GM12878 (cell line): Measurements from ENCODE around the gene PDRG1. TPM values are rescaled to one million over a fixed set of nuclear protein-coding genes. Genes with fewer than 3 reads are reported as not detected.
"Not testable (repeated sequence)": the region's sequence is repeated elsewhere in the genome, so short reads cannot be mapped to it uniquely, and the experiment has no call there.

ENCODE experiments used
- ATAC-seq: fragments of 200-7000 bp; cut with Tn5 transposase; 3 replicates; pipeline ENCODE4 v1.9.1; 2020; ENCODE audit warnings: mild to moderate bottlenecking, moderate library complexity
- BruUV-seq: library from RNA; stranded (reverse); fragments of 400-500 nt; replicated peaks from 2 replicates; lab custom pipeline; 2021; lab: Mats Ljungman, UMichigan
- CTCF ChIA-PET: fragments of 300-600 bp; sonication (Branson Sonifier 250); formaldehyde crosslinking; extraction: SDS; loops from one replicate; lab custom pipeline; 2021; ENCODE audit warnings: inconsistent platforms; lab: Yijun Ruan, JAX
- POLR2A ChIA-PET: fragments of 350-600 bp; formaldehyde crosslinking; extraction: SDS; loops from one replicate; lab custom pipeline; 2021; ENCODE audit warnings: inconsistent platforms; lab: Charles Lee
- RAD21 ChIA-PET: fragments of 300-600 bp; sonication (Branson Sonifier 250); formaldehyde crosslinking; loops from one replicate; lab custom pipeline; 2023; ENCODE audit warnings: antibody characterized with exemption; ENCODE audit not compliant: unreplicated experiment; lab: Charles Lee
- SMC1A ChIA-PET: fragments of 300-600 bp; sonication (Branson Sonifier 250); formaldehyde crosslinking; loops from one replicate; lab custom pipeline; 2023; ENCODE audit not compliant: unreplicated experiment, uncharacterized antibody; lab: Charles Lee
- DNase-seq: peaks from one replicate; pipeline ENCODE4 v3.0.0-alpha.2; 2011; ENCODE audit warnings: low read depth, low spot score
- FAIRE-seq: peaks from 3 replicates; lab custom pipeline; 2011; peaks lifted over from hg19 to GRCh38; lab: Jason Lieb, UNC
- H2AFZ ChIP-seq: 2 replicates; pipeline ENCODE4 v1.6.0; 2011; ENCODE audit warnings: low read depth, low read length, control low read depth; ENCODE audit not compliant: control insufficient read depth
- H3K27ac ChIP-seq: 2 replicates; pipeline ENCODE4 v1.5.1; 2011; ENCODE audit warnings: control low read depth; ENCODE audit not compliant: control insufficient read depth, insufficient read depth
- H3K27me3 ChIP-seq, 2 experiments: replicated peaks in 1 of 2; 2 replicates each; pipeline versions ENCODE4 v1.6.0 to v1.6.1; 2011; ENCODE audit warnings: low read length in 1 of 2; ENCODE audit not compliant: control insufficient read depth in 2 of 2, insufficient read depth in 2 of 2
- H3K36me3 ChIP-seq, 2 experiments: 2 replicates each; pipeline ENCODE4 v1.5.1; 2011; ENCODE audit warnings: low read length in 1 of 2; ENCODE audit not compliant: control insufficient read depth in 2 of 2, insufficient read depth in 2 of 2
- H3K4me1 ChIP-seq: 2 replicates; pipeline ENCODE4 v1.6.1; 2011; ENCODE audit warnings: mild to moderate bottlenecking, low read length, moderate library complexity, mixed read lengths; ENCODE audit not compliant: control insufficient read depth, insufficient read depth
- H3K4me2 ChIP-seq: 2 replicates; pipeline ENCODE4 v1.6.0; 2011; ENCODE audit warnings: control low read depth; ENCODE audit not compliant: control insufficient read depth, insufficient read depth
- H3K4me3 ChIP-seq: fragments of 200-600 bp; sonication (generic); 2 replicates; pipeline ENCODE4 v1.5.1; 2016
- H3K79me2 ChIP-seq: 2 replicates; pipeline ENCODE4 v1.6.0; 2011; ENCODE audit warnings: low read length; ENCODE audit not compliant: control insufficient read depth, insufficient read depth
- H3K9ac ChIP-seq: 2 replicates; pipeline ENCODE4 v1.8.0; 2011; ENCODE audit warnings: low read length, control low read depth, mixed read lengths; ENCODE audit not compliant: control insufficient read depth, insufficient read depth
- H3K9me3 ChIP-seq: replicated peaks from 3 replicates; pipeline ENCODE4 v1.5.1; 2011; ENCODE audit warnings: mild to moderate bottlenecking, low read length; ENCODE audit not compliant: control insufficient read depth, insufficient read depth
- H4K20me1 ChIP-seq: 2 replicates; pipeline ENCODE4 v1.6.0; 2011; ENCODE audit not compliant: control insufficient read depth, insufficient read depth
- CHD1 ChIP-seq: IDR thresholded peaks from 2 replicates; pipeline ENCODE4 v1.6.1; 2012; ENCODE audit warnings: low read depth, low read length, improper control_type of control experiment
- EED ChIP-seq: sonication (generic); IDR thresholded peaks from 2 replicates; pipeline ENCODE4 v1.6.1; 2016; ENCODE audit warnings: antibody characterized with exemption, low read depth
- GABPA ChIP-seq: IDR thresholded peaks from 2 replicates; pipeline ENCODE4 v1.6.1; 2014; ENCODE audit warnings: antibody characterized with exemption, low read depth, mild to moderate bottlenecking, inconsistent platforms
- HCFC1 ChIP-seq: fragments of 150-350 bp; IDR thresholded peaks from 2 replicates; pipeline ENCODE4 v1.6.1; 2014; ENCODE audit warnings: low read length
- HSF1 ChIP-seq: fragments of 150-350 bp; IDR thresholded peaks from 2 replicates; pipeline ENCODE4 v1.6.1; 2014; ENCODE audit warnings: mild to moderate bottlenecking, low read depth, low read length
- MLLT1 ChIP-seq: fragments of 450-650 bp; IDR thresholded peaks from 2 replicates; pipeline ENCODE4 v1.6.1; 2016; ENCODE audit warnings: mild to moderate bottlenecking
- NFIC ChIP-seq: IDR thresholded peaks from 2 replicates; pipeline ENCODE4 v1.6.1; 2012; ENCODE audit warnings: low read depth, mild to moderate bottlenecking, inconsistent platforms, low read length, moderate library complexity
- PKNOX1 ChIP-seq: fragments of 450-650 bp; IDR thresholded peaks from 2 replicates; pipeline ENCODE4 v1.6.1; 2016; ENCODE audit warnings: mild to moderate bottlenecking
- POU2F2 ChIP-seq: IDR thresholded peaks from 3 replicates; pipeline ENCODE4 v1.6.1; 2011; ENCODE audit warnings: low read depth, mild to moderate bottlenecking, low read length, borderline replicate concordance
- RAD51 ChIP-seq: fragments of 450-650 bp; IDR thresholded peaks from 2 replicates; pipeline ENCODE4 v1.6.1; 2016; ENCODE audit warnings: moderate library complexity, mild to moderate bottlenecking, inconsistent platforms
- RB1 ChIP-seq: fragments of 450-650 bp; formaldehyde crosslinking; IDR thresholded peaks from 2 replicates; pipeline ENCODE4 v1.6.1; 2017; ENCODE audit warnings: mild to moderate bottlenecking, borderline replicate concordance
- SMC3 ChIP-seq: IDR thresholded peaks from 2 replicates; pipeline ENCODE4 v1.6.1; 2011; ENCODE audit warnings: low read length, improper control_type of control experiment, borderline replicate concordance
- WRNIP1 ChIP-seq: IDR thresholded peaks from 2 replicates; pipeline ENCODE4 v1.6.1; 2011; ENCODE audit warnings: low read depth, low read length, improper control_type of control experiment, borderline replicate concordance
- WGBS: methylation state at CpG from one replicate; pipeline ENCODE4 v1.1.6; 2016; ENCODE audit warnings: low lambda C conversion rate; ENCODE audit not compliant: insufficient replicate concordance, insufficient coverage; ENCODE audit errors: missing lambda C conversion rate; 5-methylcytosine and 5-hydroxymethylcytosine counted together
- in situ Hi-C: fragments of 300-500 bp; cut with MboI; formaldehyde crosslinking; loops from 9 replicates; pipeline ENCODE4 v1.14.3; 2018; ENCODE audit warnings: mixed read lengths
- intact Hi-C: fragments of 100-400 bp; cut with micrococcal nuclease; formaldehyde crosslinking; loops from one replicate; pipeline ENCODE4 v1.14.2; 2022; ENCODE audit not compliant: unreplicated experiment
- polyA plus RNA-seq, 11 experiments: library from polyadenylated mRNA; depleted of rRNA in 4 of 11; unstranded in 6 of 11; stranded (reverse) in 5 of 11; fragments of >200 nt; fragmentation: Nextera tagmentation in 4 of 11; fragmentation: Illumina TruSeq in 1 of 11; extraction: Ambion mirVana in 4 of 11; extraction: Trizol in 1 of 11; gene quantifications; 1 replicate in 1 of 11; 2 replicates in 10 of 11; pipeline versions ENCODE4 v1.2.1 to v1.2.3, GENCODE V29; 2011 to 2016; ENCODE audit warnings: inconsistent platforms in 2 of 11, missing spikeins in 2 of 11, low read depth in 1 of 11
- total RNA-seq, 4 experiments: library from RNA; depleted of rRNA in 3 of 4; stranded (reverse); fragments of >200 nt in 3 of 4; fragmentation: Illumina TruSeq in 1 of 4; extraction: Trizol in 1 of 4; gene quantifications; 2 replicates each; pipeline versions ENCODE4 v1.2.1 to v1.2.3, GENCODE V29; 2013 to 2021

The PDRG1 gene
- total and polyA plus RNA-seq, 10 of the 15 experiments (the other 5 are each of a cell fraction or from before 2014, with no cell fraction given), result 11.1 to 55.8 (median 23.3) TPM

- H3K36me3 ChIP-seq, H4K20me1 ChIP-seq, BruUV-seq, ATAC-seq, H2AFZ ChIP-seq, H3K9ac ChIP-seq, H3K79me2 ChIP-seq, DNase-seq, H3K9me3 ChIP-seq, in situ Hi-C loops, RAD21 ChIA-PET, H3K27me3 ChIP-seq, H3K27ac ChIP-seq, FAIRE-seq, H3K4me2 ChIP-seq, H3K4me1 ChIP-seq, intact Hi-C loops, H3K4me3 ChIP-seq: not testable (repeated sequence)
- CTCF ChIA-PET, result interaction anchor here (0.8 to 2.6 kb wide), 3 partner anchors 23 to 77 kb away, joined by 3 to 14 read pairs (median 3); partner anchors contain the start of gene PDRG1
- SMC1A ChIA-PET, result interaction anchor here (0.9 to 1.8 kb wide), 5 partner anchors 11 to 75 kb away, joined by 3 to 5 read pairs (median 4); partner anchors contain the start of gene PDRG1
- WGBS, result 67% methylated on average over 4 of the region's 4 CpGs
- POLR2A ChIA-PET, result interaction anchor here (1.2 kb wide), 1 partner anchor 9 kb away, joined by 3 read pairs; no protein-coding TSS in a partner anchor
Measured at GRCh38 chr20:31929631-31930030, 22.2 kb downstream of the PDRG1 start.

GRCh38 chr20:31927627-31928159 is 24.2 kb downstream of the PDRG1 start:
- in situ Hi-C loops, result no loop called here
- ChIA-PET CTCF (no interaction called here), SMC1A (interaction anchor here (1.1 to 1.3 kb wide), 2 partner anchors 12 to 23 kb away, joined by 4 to 6 read pairs; no protein-coding TSS in a partner anchor), POLR2A (no interaction called here), RAD21 (interaction anchor here (1.1 kb wide), 1 partner anchor 10 kb away, joined by 7 read pairs; no protein-coding TSS in a partner anchor)
- no peak overlapping the region for H3K9ac ChIP-seq
- H3K27me3 ChIP-seq, result no peaks in the 10 kb centered on the region
- no peak overlapping the region for H3K4me3 ChIP-seq
- no peak for DNase-seq
- no peak overlapping the region for H3K27ac ChIP-seq
- no peaks in the 10 kb centered on the region for H4K20me1 ChIP-seq
- peaks cover 11% of the 10 kb centered on the region for H3K4me1 ChIP-seq
- no peaks in the 10 kb centered on the region for H3K79me2 ChIP-seq
- BruUV-seq, result no TSS peak
- H3K4me2 ChIP-seq, result no peak overlapping the region
- WGBS, result 13% methylated on average over 8 of the region's 8 CpGs
- ATAC-seq, result no peak
- no peaks in the 10 kb centered on the region for H3K9me3 ChIP-seq
- no peak overlapping the region for H2AFZ ChIP-seq
- intact Hi-C loops, result no loop called here
- no peaks in the 10 kb centered on the region for H3K36me3 ChIP-seq
- FAIRE-seq, result no peak
- TF ChIP-seq RAD51 (no peak), WRNIP1 (no peak), MLLT1 (no peak), NFIC (no peak), GABPA (no peak), HCFC1 (no peak), SMC3 (no peak), CHD1 (no peak), POU2F2 (no peak), RB1 (no peak), EED (no peak), PKNOX1 (no peak), HSF1 (no peak)
